HCT116 (cell line): ENCODE measurements around the gene PAQR8.

Experiments
- POLR2A ChIP-seq: IDR thresholded peaks from 2 replicates; pipeline ENCODE4 v1.7.0; 2011; ENCODE audit warnings: borderline replicate concordance; ENCODE audit not compliant: insufficient read depth, insufficient read length; ENCODE audit errors: extremely low read depth
- POLR2AphosphoS5 ChIP-seq: IDR thresholded peaks from 2 replicates; pipeline ENCODE4 v1.6.1; 2011; ENCODE audit warnings: mild to moderate bottlenecking, low read depth, low read length, moderate library complexity
- TCF7L2 ChIP-seq: IDR thresholded peaks from 2 replicates; pipeline ENCODE4 v1.7.0; 2011; ENCODE audit warnings: borderline replicate concordance, inconsistent platforms; ENCODE audit not compliant: insufficient read depth, insufficient read length; ENCODE audit errors: extremely low read depth
- TF ChIP-seq, protein P1 (sequence below): IDR thresholded peaks from 2 replicates; pipeline ENCODE4 v1.6.1; 2012; ENCODE audit warnings: low read depth
- TF ChIP-seq, protein P2 (sequence below), 3 experiments: fragments of 200-600 bp in 1 of 3; sonication (generic) in 1 of 3; IDR thresholded peaks in 2 of 3; conservative IDR thresholded peaks in 1 of 3; 2 replicates each; pipeline ENCODE4 v1.5.1; 2012 to 2017; ENCODE audit warnings: low read depth in 2 of 3, low read length in 2 of 3, antibody characterized with exemption in 1 of 3, borderline replicate concordance in 1 of 3, control low read depth in 1 of 3, mild to moderate bottlenecking in 1 of 3, mixed read lengths in 1 of 3, mixed run types in 1 of 3, moderate library complexity in 1 of 3; ENCODE audit not compliant: insufficient read depth in 1 of 3

DNA sequence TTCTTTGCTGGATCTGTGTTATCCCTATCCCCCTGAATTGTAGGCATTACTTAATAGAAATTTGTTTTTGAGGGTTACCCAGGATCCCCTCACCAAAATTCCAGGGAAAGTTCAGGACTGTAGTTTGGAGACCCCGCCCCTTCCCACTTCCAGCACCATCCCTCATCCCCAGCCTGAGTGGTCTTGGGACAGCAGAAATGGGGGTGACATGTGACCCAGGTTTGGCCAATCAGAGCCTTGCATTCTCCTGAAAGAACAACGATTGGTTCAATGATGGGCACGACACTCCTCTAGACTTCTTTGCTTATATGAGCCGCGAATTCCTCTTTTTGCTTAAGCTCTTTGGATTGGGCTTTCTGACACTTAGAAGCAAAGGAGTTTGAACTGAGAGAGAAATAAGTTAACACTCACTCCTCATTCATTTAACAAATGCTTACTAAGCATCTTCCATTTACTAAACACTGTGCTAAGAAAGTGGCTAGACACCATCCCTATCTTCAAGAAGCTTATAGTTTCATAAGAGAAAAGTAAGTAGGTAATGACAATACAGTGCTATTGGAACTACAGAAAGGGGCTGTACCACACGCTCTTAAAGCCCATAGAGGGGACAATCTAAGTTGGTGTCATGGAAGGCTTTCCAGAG lies 24.9 kb upstream of the PAQR8 start:
- TF ChIP-seq, protein P1, sequence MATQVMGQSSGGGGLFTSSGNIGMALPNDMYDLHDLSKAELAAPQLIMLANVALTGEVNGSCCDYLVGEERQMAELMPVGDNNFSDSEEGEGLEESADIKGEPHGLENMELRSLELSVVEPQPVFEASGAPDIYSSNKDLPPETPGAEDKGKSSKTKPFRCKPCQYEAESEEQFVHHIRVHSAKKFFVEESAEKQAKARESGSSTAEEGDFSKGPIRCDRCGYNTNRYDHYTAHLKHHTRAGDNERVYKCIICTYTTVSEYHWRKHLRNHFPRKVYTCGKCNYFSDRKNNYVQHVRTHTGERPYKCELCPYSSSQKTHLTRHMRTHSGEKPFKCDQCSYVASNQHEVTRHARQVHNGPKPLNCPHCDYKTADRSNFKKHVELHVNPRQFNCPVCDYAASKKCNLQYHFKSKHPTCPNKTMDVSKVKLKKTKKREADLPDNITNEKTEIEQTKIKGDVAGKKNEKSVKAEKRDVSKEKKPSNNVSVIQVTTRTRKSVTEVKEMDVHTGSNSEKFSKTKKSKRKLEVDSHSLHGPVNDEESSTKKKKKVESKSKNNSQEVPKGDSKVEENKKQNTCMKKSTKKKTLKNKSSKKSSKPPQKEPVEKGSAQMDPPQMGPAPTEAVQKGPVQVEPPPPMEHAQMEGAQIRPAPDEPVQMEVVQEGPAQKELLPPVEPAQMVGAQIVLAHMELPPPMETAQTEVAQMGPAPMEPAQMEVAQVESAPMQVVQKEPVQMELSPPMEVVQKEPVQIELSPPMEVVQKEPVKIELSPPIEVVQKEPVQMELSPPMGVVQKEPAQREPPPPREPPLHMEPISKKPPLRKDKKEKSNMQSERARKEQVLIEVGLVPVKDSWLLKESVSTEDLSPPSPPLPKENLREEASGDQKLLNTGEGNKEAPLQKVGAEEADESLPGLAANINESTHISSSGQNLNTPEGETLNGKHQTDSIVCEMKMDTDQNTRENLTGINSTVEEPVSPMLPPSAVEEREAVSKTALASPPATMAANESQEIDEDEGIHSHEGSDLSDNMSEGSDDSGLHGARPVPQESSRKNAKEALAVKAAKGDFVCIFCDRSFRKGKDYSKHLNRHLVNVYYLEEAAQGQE, result no peak
- TF ChIP-seq POLR2AphosphoS5, result no peak
- TF ChIP-seq, protein P2, sequence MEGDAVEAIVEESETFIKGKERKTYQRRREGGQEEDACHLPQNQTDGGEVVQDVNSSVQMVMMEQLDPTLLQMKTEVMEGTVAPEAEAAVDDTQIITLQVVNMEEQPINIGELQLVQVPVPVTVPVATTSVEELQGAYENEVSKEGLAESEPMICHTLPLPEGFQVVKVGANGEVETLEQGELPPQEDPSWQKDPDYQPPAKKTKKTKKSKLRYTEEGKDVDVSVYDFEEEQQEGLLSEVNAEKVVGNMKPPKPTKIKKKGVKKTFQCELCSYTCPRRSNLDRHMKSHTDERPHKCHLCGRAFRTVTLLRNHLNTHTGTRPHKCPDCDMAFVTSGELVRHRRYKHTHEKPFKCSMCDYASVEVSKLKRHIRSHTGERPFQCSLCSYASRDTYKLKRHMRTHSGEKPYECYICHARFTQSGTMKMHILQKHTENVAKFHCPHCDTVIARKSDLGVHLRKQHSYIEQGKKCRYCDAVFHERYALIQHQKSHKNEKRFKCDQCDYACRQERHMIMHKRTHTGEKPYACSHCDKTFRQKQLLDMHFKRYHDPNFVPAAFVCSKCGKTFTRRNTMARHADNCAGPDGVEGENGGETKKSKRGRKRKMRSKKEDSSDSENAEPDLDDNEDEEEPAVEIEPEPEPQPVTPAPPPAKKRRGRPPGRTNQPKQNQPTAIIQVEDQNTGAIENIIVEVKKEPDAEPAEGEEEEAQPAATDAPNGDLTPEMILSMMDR (IDR thresholded peaks at IDR 0.05 in 2 of 3, conservative IDR thresholded peaks at IDR 0.05 in 1 of 3; ENCODE audit: borderline replicate concordance in 1 of 3, insufficient read depth in 1 of 3, low read depth in 2 of 3, low read length in 2 of 3), result no peak
- no peak for TF ChIP-seq TCF7L2
- TF ChIP-seq POLR2A, result no peak
